H1 (cell line): ENCODE data around the gene ECE2. TPM values are rescaled to one million over a fixed set of nuclear protein-coding genes. Genes with fewer than 3 reads are reported as not detected.
A peak's percentile ranks its signal among the peaks of the same experiment; 100 is the strongest.

Source experiments
- ATF3 ChIP-seq: IDR thresholded peaks from 2 replicates; pipeline ENCODE4 v1.6.1; 2011; ENCODE audit warnings: low read depth, mild to moderate bottlenecking, low read length; ENCODE audit not compliant: insufficient read depth
- BCL11A ChIP-seq, 2 experiments: IDR thresholded peaks; one replicate each; pipeline ENCODE4 v1.6.1; 2011; ENCODE audit warnings: low read depth in 2 of 2, low read length in 2 of 2, mild to moderate bottlenecking in 2 of 2
- CHD2 ChIP-seq: IDR thresholded peaks from 2 replicates; pipeline ENCODE4 v1.6.1; 2012; ENCODE audit warnings: low read length, improper control_type of control experiment
- EGR1 ChIP-seq: IDR thresholded peaks from 2 replicates; pipeline ENCODE4 v1.6.1; 2011; ENCODE audit warnings: low read depth, low read length, borderline replicate concordance
- FOSL1 ChIP-seq: IDR thresholded peaks from 2 replicates; pipeline ENCODE4 v1.6.1; 2011; ENCODE audit warnings: mild to moderate bottlenecking, low read depth, low read length, moderate library complexity; ENCODE audit not compliant: insufficient read depth
- JUND ChIP-seq: IDR thresholded peaks from 2 replicates; pipeline ENCODE4 v1.6.1; 2011; ENCODE audit warnings: mild to moderate bottlenecking, improper control_type of control experiment, low read length
- NANOG ChIP-seq: IDR thresholded peaks from 2 replicates; pipeline ENCODE4 v1.6.1; 2011; ENCODE audit warnings: low read length, low read depth, mild to moderate bottlenecking, inconsistent platforms; ENCODE audit not compliant: insufficient read depth, poor library complexity, severe bottlenecking
- POLR2A ChIP-seq, 2 experiments: IDR thresholded peaks; 1 replicate in 1 of 2; 2 replicates in 1 of 2; pipeline ENCODE4 v1.6.1; 2011; ENCODE audit warnings: low read depth in 2 of 2, low read length in 2 of 2, mild to moderate bottlenecking in 2 of 2; ENCODE audit errors: control extremely low read depth in 1 of 2
- SAP30 ChIP-seq: fragments of 300-600 bp; sonication (generic); IDR thresholded peaks from 2 replicates; pipeline ENCODE4 v1.7.1; 2012; ENCODE audit warnings: low read length, moderate library complexity, mild to moderate bottlenecking, inconsistent platforms; ENCODE audit not compliant: insufficient read depth, insufficient replicate concordance
- SP1 ChIP-seq: IDR thresholded peaks from 2 replicates; pipeline ENCODE4 v1.6.1; 2011; ENCODE audit warnings: low read depth, low read length
- TCF12 ChIP-seq: IDR thresholded peaks from 2 replicates; pipeline ENCODE4 v1.6.1; 2011; ENCODE audit warnings: low read depth, mild to moderate bottlenecking, low read length
- polyA plus RNA-seq, 7 experiments: library from polyadenylated mRNA; depleted of rRNA in 3 of 7; stranded (reverse) in 5 of 7; unstranded in 2 of 7; fragments of >200 nt in 5 of 7; fragments of 200-250 nt in 2 of 7; gene quantifications; 1 replicate in 5 of 7; 2 replicates in 1 of 7; 4 replicates in 1 of 7; pipeline versions ENCODE4 v1.2.1 to v1.2.3, GENCODE V29; 2011 to 2013; ENCODE audit warnings: missing spikeins in 2 of 7, mixed read lengths in 2 of 7
- total RNA-seq: library from RNA; stranded (reverse); fragmentation: NEBNext Ultra II Directional; extraction: Animal tissue kit (Norgen Biotek cat#: 25700); gene quantifications from 2 replicates; pipeline ENCODE4 v1.2.1, GENCODE V29; 2021
- TF ChIP-seq, protein P1 (sequence below), 3 experiments: IDR thresholded peaks; 1 replicate in 2 of 3; 2 replicates in 1 of 3; pipeline versions ENCODE4 v1.5.1 to v1.6.1; 2011; ENCODE audit warnings: low read length in 3 of 3, mild to moderate bottlenecking in 3 of 3, inconsistent platforms in 2 of 3, low read depth in 1 of 3, moderate library complexity in 1 of 3; ENCODE audit not compliant: insufficient read depth in 1 of 3; ENCODE audit errors: control extremely low read depth in 1 of 3

The ECE2 gene
- total and polyA plus RNA-seq, 2 of the 8 experiments (the other 6 are each of a cell fraction or from before 2014, with no cell fraction given) = 0.44 to 0.86 TPM

DNA sequence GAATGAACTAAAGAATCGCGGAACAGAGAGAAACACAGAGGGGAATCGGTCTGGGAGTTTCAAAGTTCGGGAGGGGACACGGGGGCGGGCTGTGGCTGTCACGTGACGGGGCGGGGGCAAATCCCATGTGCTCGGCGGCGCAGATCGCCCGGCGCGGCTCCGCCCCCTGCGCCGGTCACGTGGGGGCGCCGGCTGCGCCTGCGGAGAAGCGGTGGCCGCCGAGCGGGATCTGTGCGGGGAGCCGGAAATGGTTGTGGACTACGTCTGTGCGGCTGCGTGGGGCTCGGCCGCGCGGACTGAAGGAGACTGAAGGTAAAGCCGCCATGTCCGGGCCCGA lies 38.5 kb downstream of the ECE2 start, which contains the start of gene EIF4G1 (continued):
- no peak for TF ChIP-seq BCL11A (IDR thresholded peaks at IDR 0.05; ENCODE audit: low read depth in 2 of 2, low read length in 2 of 2)
- no peak for TF ChIP-seq JUND
- TF ChIP-seq, protein P1, sequence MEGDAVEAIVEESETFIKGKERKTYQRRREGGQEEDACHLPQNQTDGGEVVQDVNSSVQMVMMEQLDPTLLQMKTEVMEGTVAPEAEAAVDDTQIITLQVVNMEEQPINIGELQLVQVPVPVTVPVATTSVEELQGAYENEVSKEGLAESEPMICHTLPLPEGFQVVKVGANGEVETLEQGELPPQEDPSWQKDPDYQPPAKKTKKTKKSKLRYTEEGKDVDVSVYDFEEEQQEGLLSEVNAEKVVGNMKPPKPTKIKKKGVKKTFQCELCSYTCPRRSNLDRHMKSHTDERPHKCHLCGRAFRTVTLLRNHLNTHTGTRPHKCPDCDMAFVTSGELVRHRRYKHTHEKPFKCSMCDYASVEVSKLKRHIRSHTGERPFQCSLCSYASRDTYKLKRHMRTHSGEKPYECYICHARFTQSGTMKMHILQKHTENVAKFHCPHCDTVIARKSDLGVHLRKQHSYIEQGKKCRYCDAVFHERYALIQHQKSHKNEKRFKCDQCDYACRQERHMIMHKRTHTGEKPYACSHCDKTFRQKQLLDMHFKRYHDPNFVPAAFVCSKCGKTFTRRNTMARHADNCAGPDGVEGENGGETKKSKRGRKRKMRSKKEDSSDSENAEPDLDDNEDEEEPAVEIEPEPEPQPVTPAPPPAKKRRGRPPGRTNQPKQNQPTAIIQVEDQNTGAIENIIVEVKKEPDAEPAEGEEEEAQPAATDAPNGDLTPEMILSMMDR (IDR thresholded peaks at IDR 0.05; ENCODE audit: control extremely low read depth in 1 of 3, insufficient read depth in 1 of 3, low read depth in 1 of 3, low read length in 3 of 3) = no peak
- peak; percentile 83 to 86; a peak in 2 of 3 replicates for TF ChIP-seq POLR2A (IDR thresholded peaks at IDR 0.05; ENCODE audit: control extremely low read depth in 1 of 2, low read depth in 2 of 2, low read length in 2 of 2)
- peak; percentile 96 for TF ChIP-seq ATF3
- TF ChIP-seq NANOG = no peak
- TF ChIP-seq FOSL1 = no peak
- TF ChIP-seq TCF12 = no peak
- peak; percentile 56; the same call in 1 of the 2 replicates for TF ChIP-seq EGR1
- TF ChIP-seq SAP30 = no peak
- 0 out of 2 replicates have a peak, but pooled peaks have one; percentile 11 for TF ChIP-seq SP1
- TF ChIP-seq CHD2 = no peak
